ENCODE data around the gene RBM14. TPM values are rescaled to one million over a fixed set of nuclear protein-coding genes. Genes with fewer than 3 reads are reported as not detected.

RBM14 gene
- polyA plus RNA-seq, 4 donors: 50.9 to 94.3 (median 64.1) TPM

DNA sequence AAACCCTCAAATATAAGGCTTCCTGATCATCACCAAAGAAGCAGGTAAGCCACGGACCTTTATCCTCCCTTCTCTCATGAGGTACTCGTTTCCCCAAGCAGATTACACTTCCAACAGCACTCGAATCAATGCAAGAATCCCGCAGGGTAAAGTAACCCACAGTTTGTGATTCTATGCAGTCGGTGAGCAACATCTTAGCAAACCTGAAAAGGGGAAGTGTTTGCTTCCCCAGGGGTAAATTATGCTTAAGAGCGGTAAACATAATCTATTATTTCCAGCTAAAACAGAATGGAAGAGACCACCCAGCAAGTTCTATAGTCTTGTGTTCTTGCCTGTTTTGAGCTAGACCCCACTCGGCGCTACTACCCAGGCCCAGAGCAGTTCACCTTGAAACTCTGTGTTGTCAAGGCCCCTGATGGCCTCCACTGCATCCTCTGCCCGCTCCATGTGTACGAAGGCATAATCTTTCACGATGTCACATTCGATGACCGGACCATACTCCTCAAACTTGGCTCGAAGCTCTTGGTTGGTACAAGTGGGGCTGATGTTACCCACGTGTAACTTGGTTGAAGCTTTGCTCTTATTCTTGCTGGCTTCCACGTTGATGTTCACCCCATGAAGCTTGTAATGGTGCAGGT, 60.0 kb downstream of the RBM14 start:
- no peak for DNase-seq (ENCODE audit: low read depth in 4 of 4, low spot score in 3 of 4)

Other genes with a start within 250 kb of the RBM14 start
- 10 to 100 TPM in 3 of 4 donors, 1 to 10 TPM in 1; 2.8 to 29.9 (median 17.9) TPM for gene SLC29A2, start 244.9 kb upstream of the RBM14 start, polyA plus RNA-seq (ENCODE audit: insufficient read length in 4 of 4)
- gene NPAS4, start 195.6 kb upstream of the RBM14 start, polyA plus RNA-seq (ENCODE audit: insufficient read length in 4 of 4): under 1 TPM; 0.19 to 0.57 (median 0.42) TPM
- 10 to 100 TPM; 56.8 to 82.2 (median 72.2) TPM for gene MRPL11, start 177.8 kb upstream of the RBM14 start, polyA plus RNA-seq (ENCODE audit: insufficient read length in 4 of 4)
- 1 to 10 TPM; 4.8 to 6.9 (median 6.1) TPM for gene PELI3, start 149.7 kb upstream of the RBM14 start, polyA plus RNA-seq (ENCODE audit: insufficient read length in 4 of 4)
- 10 to 100 TPM in 3 of 4 donors, 1 to 10 TPM in 1; 7.7 to 22.6 (median 20.6) TPM for gene DPP3, start 136.2 kb upstream of the RBM14 start, polyA plus RNA-seq (ENCODE audit: insufficient read length in 4 of 4)
- gene BBS1, start 106.0 kb upstream of the RBM14 start, polyA plus RNA-seq (ENCODE audit: insufficient read length in 4 of 4): 10 to 100 TPM; 36.5 to 96.9 (median 70.8) TPM
- 1 to 10 TPM; 5.9 to 9.8 (median 7.5) TPM for gene ZDHHC24, start 70.6 kb upstream of the RBM14 start, polyA plus RNA-seq (ENCODE audit: insufficient read length in 4 of 4)
- gene ACTN3, start 69.7 kb upstream of the RBM14 start, polyA plus RNA-seq (ENCODE audit: insufficient read length in 4 of 4): under 1 TPM; 0.27 to 0.52 (median 0.48) TPM
- 100 to 1,000 TPM in 3 of 4 donors, 10 to 100 TPM in 1; 93.0 to 112 (median 104) TPM for gene CTSF, start 48.0 kb upstream of the RBM14 start, polyA plus RNA-seq (ENCODE audit: insufficient read length in 4 of 4)
- gene CCDC87, start 23.6 kb upstream of the RBM14 start, polyA plus RNA-seq (ENCODE audit: insufficient read length in 4 of 4): under 1 TPM; 0.23 to 0.50 (median 0.28) TPM
- gene CCS, start 23.4 kb upstream of the RBM14 start, polyA plus RNA-seq (ENCODE audit: insufficient read length in 4 of 4): 10 to 100 TPM; 41.5 to 77.0 (median 48.4) TPM
- gene RBM4, start 22.1 kb downstream of the RBM14 start, polyA plus RNA-seq (ENCODE audit: insufficient read length in 4 of 4): 100 to 1,000 TPM; 173 to 257 (median 252) TPM
- gene RBM4B, start 61.3 kb downstream of the RBM14 start, polyA plus RNA-seq (ENCODE audit: insufficient read length in 4 of 4): 10 to 100 TPM; 63.3 to 81.4 (median 63.9) TPM
- gene SPTBN2, start 112.6 kb downstream of the RBM14 start, polyA plus RNA-seq (ENCODE audit: insufficient read length in 4 of 4): 10 to 100 TPM in 3 of 4 donors, 1 to 10 TPM in 1; 9.2 to 75.2 (median 50.7) TPM
- 10 to 100 TPM; 18.9 to 36.5 (median 21.2) TPM for gene RCE1, start 226.8 kb downstream of the RBM14 start, polyA plus RNA-seq (ENCODE audit: insufficient read length in 4 of 4)
- 10 to 100 TPM in 3 of 4 donors, 1 to 10 TPM in 1; 9.1 to 28.0 (median 12.7) TPM for gene LRFN4, start 240.4 kb downstream of the RBM14 start, polyA plus RNA-seq (ENCODE audit: insufficient read length in 4 of 4)

All from left renal pelvis (tissue), 4 donors.